ENCODE measurements around the gene ZDHHC11B. TPM values are rescaled to one million over a fixed set of nuclear protein-coding genes. Genes with fewer than 3 reads are reported as not detected.
A peak's percentile ranks its signal among the peaks of the same experiment; 100 is the strongest.

ZDHHC11B gene
- total and polyA plus RNA-seq, 2 of the 13 experiments (the other 11 are each of a cell fraction or from before 2014, with no cell fraction given): 0.11 to 0.12 TPM

- H3K4me3 ChIP-seq (replicated peaks in 1 of 3; ENCODE audit: insufficient read depth in 1 of 3, low read depth in 2 of 3, low read length in 3 of 3): peak overlapping the region in 1 of 3 experiments; percentile 47; a peak in 1 of 6 replicates
- H3K4me1 ChIP-seq (ENCODE audit: insufficient read depth, low read length): peaks cover 47% of the 10 kb centered on the region
- ChIA-PET CTCF (ENCODE audit: low intra/inter-chr PET ratio, low total read pairs) (no interaction called here), POLR2A (no interaction called here)
- peak overlapping the region; percentile 52 for H3K4me2 ChIP-seq (ENCODE audit: low read depth, low read length)
- intact Hi-C loops (cut with micrococcal nuclease; ENCODE audit: unreplicated experiment): no loop called here
- H3K9ac ChIP-seq (ENCODE audit: insufficient read depth, low read depth, low read length): peak overlapping the region; percentile 70
- FAIRE-seq (no peak), ATAC-seq (peak; percentile 63), DNase-seq (ENCODE audit: low spot score) (peak; percentile 74)
- no peak overlapping the region for H2AFZ ChIP-seq (ENCODE audit: low read length)
- no peaks in the 10 kb centered on the region for H3K79me2 ChIP-seq (ENCODE audit: insufficient read depth, low read length)
- no peaks in the 10 kb centered on the region for H4K20me1 ChIP-seq (ENCODE audit: insufficient read depth, low read length)
- no TSS peak for BruUV-seq (replicated peaks)
- in situ Hi-C loops (cut with HindIII; ENCODE audit: extremely low pct_ligation_motif_present, low pct_unique_long_range_greater_than_20kb): no loop called here
- H3K36me3 ChIP-seq (replicated peaks in 1 of 2; ENCODE audit: control insufficient read depth in 1 of 2, insufficient read depth in 2 of 2, low read length in 2 of 2): no peaks in the 10 kb centered on the region
- H3K9me3 ChIP-seq (ENCODE audit: low read length): no peaks in the 10 kb centered on the region
- peaks cover 5 to 52% of the 10 kb centered on the region in 2 experiments for H3K27me3 ChIP-seq (ENCODE audit: control insufficient read depth in 1 of 2, insufficient read depth in 2 of 2, low read length in 2 of 2)
- WGBS (ENCODE audit: low lambda C conversion rate): 21% methylated on average over 13 of the region's 21 CpGs
- no peak overlapping the region for H3K27ac ChIP-seq (ENCODE audit: extremely low read length, insufficient read depth, low read length)
- TF ChIP-seq ZNF574 (CRISPR knock-in tag; IDR thresholded peaks at IDR 0.05) (0 out of 2 replicates have a peak, but pooled peaks have one; percentile 15), SKI (IDR thresholded peaks at IDR 0.05; ENCODE audit: partially characterized antibody) (peak; percentile 50), CHD2 (IDR thresholded peaks at IDR 0.05; ENCODE audit: low read depth, low read length) (no peak), MBNL3 (CRISPR knock-in tag; conservative IDR thresholded peaks at IDR 0.05) (no peak), HNF1B (CRISPR knock-in tag; IDR thresholded peaks at IDR 0.05) (peak; percentile 2; the same call in 1 of the 2 replicates), RXRA (CRISPR knock-in tag; IDR thresholded peaks at IDR 0.05) (peak; percentile 69; the same call in 1 of the 2 replicates), MXI1 (IDR thresholded peaks at IDR 0.05; ENCODE audit: borderline replicate concordance, low read depth, low read length) (peak; percentile 79; the same call in 2 of the 3 replicates), NFATC3 (CRISPR knock-in tag; IDR thresholded peaks at IDR 0.05) (no peak), NONO (IDR thresholded peaks at IDR 0.05) (no peak), NONO (CRISPR knock-in tag; conservative IDR thresholded peaks at IDR 0.05) (0 out of 2 replicates have a peak, but pooled peaks have one; percentile 55), PCBP1 (IDR thresholded peaks at IDR 0.05; ENCODE audit: borderline replicate concordance, low read depth, low read length) (0 out of 2 replicates have a peak, but pooled peaks have one; percentile 3), RNF2 (conservative IDR thresholded peaks at IDR 0.05; ENCODE audit: low read depth) (peak; percentile 44; the same call in 1 of the 2 replicates), ZSCAN21 (CRISPR knock-in tag; IDR thresholded peaks at IDR 0.05; ENCODE audit: borderline replicate concordance) (peak; percentile 37; the same call in 1 of the 2 replicates), FOXK2 (IDR thresholded peaks at IDR 0.05) (peak; percentile 49; the same call in 1 of the 2 replicates), ZNF274 (CRISPR knock-in tag; IDR thresholded peaks at IDR 0.05) (0 out of 2 replicates have a peak, but pooled peaks have one; percentile 10), GATAD1 (CRISPR knock-in tag; IDR thresholded peaks at IDR 0.05) (no peak), ZNF563 (CRISPR knock-in tag; IDR thresholded peaks at IDR 0.05) (0 out of 2 replicates have a peak, but pooled peaks have one; percentile 57), RXRB (CRISPR knock-in tag; IDR thresholded peaks at IDR 0.05; ENCODE audit: borderline replicate concordance) (peak; percentile 67; the same call in 1 of the 2 replicates)
These were observed 26.4 kb downstream of the ZDHHC11B start for GRCh38 chr5:757931-758697.
